Gastroesophageal sphincter (tissue), 4 donors: Measurements from ENCODE around the gene CD200R1. TPM values are rescaled to one million over a fixed set of nuclear protein-coding genes. Genes with fewer than 3 reads are reported as not detected.

Experiments used
- ATAC-seq: fragments of 150-250 bp; one replicate; pipeline ENCODE4 v1.9.1; 2016; ENCODE audit warnings: mild to moderate bottlenecking, moderate library complexity
- H3K27ac ChIP-seq, 4 donors: fragments of 200-600 bp; sonication (generic) in 3 of 4; 1 replicate in 3 of 4; 2 replicates in 1 of 4; pipeline ENCODE4 v1.5.1; 2016 to 2019
- H3K27me3 ChIP-seq: fragments of 200-600 bp; sonication (generic); one replicate; pipeline ENCODE4 v1.5.1; 2019
- H3K36me3 ChIP-seq, 2 donors: fragments of 200-600 bp; sonication (generic); one replicate each; pipeline ENCODE4 v1.5.1; 2019; ENCODE audit warnings: control low read depth in 1 of 2
- H3K4me1 ChIP-seq, 3 donors: fragments of 200-600 bp; sonication (generic); 1 replicate in 2 of 3; 2 replicates in 1 of 3; pipeline ENCODE4 v1.5.1; 2016 to 2019; ENCODE audit warnings: control low read depth in 2 of 3
- H3K4me3 ChIP-seq, 2 donors: fragments of 200-600 bp; sonication (generic); one replicate each; pipeline ENCODE4 v1.5.1; 2019; ENCODE audit warnings: mild to moderate bottlenecking in 1 of 2, moderate library complexity in 1 of 2
- H3K9me3 ChIP-seq, 3 donors: fragments of 200-600 bp; sonication (generic); one replicate each; pipeline ENCODE4 v1.5.1; 2017 to 2019; ENCODE audit warnings: control low read depth in 2 of 3
- CTCF ChIP-seq, 4 experiments: fragments of 200-600 bp in 2 of 4; fragments of 450-650 bp in 2 of 4; sonication (generic) in 1 of 4; IDR thresholded peaks; one replicate each; pipeline ENCODE4 v1.5.1; 2017 to 2019; ENCODE audit warnings: antibody characterized with exemption in 4 of 4, mild to moderate bottlenecking in 2 of 4, moderate library complexity in 2 of 4
- EP300 ChIP-seq: sonication (generic); formaldehyde crosslinking; IDR thresholded peaks from one replicate; pipeline ENCODE4 v1.6.1; 2017; ENCODE audit warnings: antibody characterized with exemption, mild to moderate bottlenecking
- POLR2A ChIP-seq, 2 donors: fragments of 450-650 bp; IDR thresholded peaks; one replicate each; pipeline ENCODE4 v1.6.1; 2017; ENCODE audit warnings: antibody characterized with exemption in 2 of 2, mild to moderate bottlenecking in 2 of 2, moderate library complexity in 1 of 2
- POLR2AphosphoS5 ChIP-seq: sonication (generic); formaldehyde crosslinking; IDR thresholded peaks from one replicate; pipeline ENCODE4 v1.6.1; 2017; ENCODE audit warnings: antibody characterized with exemption
- WGBS, 2 donors: methylation state at CpG; one replicate each; pipeline ENCODE4 v1.1.5; 2018; ENCODE audit warnings: low coverage in 1 of 2; 5-methylcytosine and 5-hydroxymethylcytosine counted together
- total RNA-seq, 4 donors: library from RNA; depleted of rRNA; stranded (reverse); fragments of >200 nt; gene quantifications; one replicate each; pipeline ENCODE4 v1.1.0, GENCODE V29; 2016

Gene CD200R1
- total RNA-seq, 4 donors from 2014 or later, result 0.78 to 4.9 (median 1.8) TPM

DNA sequence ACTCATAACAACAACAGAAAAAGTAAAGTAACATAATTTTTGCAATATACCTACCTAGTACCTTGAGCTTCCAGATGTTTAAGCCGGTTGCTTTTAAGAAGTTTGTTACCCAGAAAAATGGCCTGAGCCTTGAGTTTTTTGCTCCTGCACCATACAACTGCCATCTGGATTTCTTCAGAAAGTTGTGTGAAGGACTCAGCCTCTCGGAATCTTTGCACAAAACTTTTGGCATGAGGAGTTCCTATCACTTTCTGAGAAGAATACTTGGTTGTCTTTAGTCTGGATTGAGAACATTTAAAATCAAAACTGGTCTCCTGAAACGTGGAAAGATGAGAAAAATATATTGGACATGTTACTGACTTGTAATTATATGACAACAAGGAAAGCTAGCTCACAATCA is 33.2 kb upstream of the CD200R1 start:
- H3K36me3 ChIP-seq, result peaks cover 0 to 91% of the 10 kb centered on the region in 2 donors
- H3K9me3 ChIP-seq, result no peaks in the 10 kb centered on the region
- no peak overlapping the region for H3K4me3 ChIP-seq
- no peak for ATAC-seq
- H3K4me1 ChIP-seq, result no peaks in the 10 kb centered on the region
- H3K27ac ChIP-seq, result no peak overlapping the region
- 47 to 57% methylated on average over 3 of the region's 3 CpGs for WGBS, 2 donors
- H3K27me3 ChIP-seq, result no peaks in the 10 kb centered on the region
- TF ChIP-seq POLR2A (IDR thresholded peaks at IDR 0.05) (no peak), POLR2AphosphoS5 (no peak), CTCF (IDR thresholded peaks at IDR 0.05) (no peak), EP300 (no peak)

- no peak overlapping the region for H3K4me3 ChIP-seq
- peaks cover 0 to 94% of the 10 kb centered on the region in 2 donors for H3K36me3 ChIP-seq
- no peak for ATAC-seq
- no peaks in the 10 kb centered on the region for H3K27me3 ChIP-seq
- H3K27ac ChIP-seq, result no peak overlapping the region
- no peaks in the 10 kb centered on the region for H3K9me3 ChIP-seq
- WGBS, 2 donors, result 85% methylated on average over 4 of the region's 4 CpGs
- TF ChIP-seq CTCF (IDR thresholded peaks at IDR 0.05) (no peak), EP300 (no peak), POLR2AphosphoS5 (no peak)
- no peaks in the 10 kb centered on the region for H3K4me1 ChIP-seq
Observed at GRCh38 chr3:113006359-113007056, 31.6 kb upstream of the CD200R1 start.

DNA sequence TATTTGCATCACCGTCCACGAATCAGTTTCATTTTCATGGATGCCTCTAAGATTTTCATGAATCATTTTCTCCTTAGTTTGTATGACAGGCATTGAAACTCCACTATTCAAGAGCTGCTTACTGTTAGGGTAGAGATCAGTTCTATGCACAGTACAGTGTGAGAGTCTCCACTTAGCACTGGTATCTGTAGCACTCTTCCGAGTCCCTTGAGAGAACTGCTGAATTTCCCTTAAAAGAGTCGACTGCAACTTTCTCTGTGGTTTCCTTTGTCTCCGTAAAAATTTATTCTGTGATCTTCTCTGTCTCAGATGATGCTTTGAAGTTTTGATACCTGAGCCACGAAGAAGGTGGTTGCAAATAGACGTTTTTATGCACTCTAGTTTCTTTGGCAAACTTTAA is 30.7 kb upstream of the CD200R1 start:
- no peak overlapping the region for H3K4me3 ChIP-seq
- no peak for ATAC-seq
- TF ChIP-seq POLR2A (IDR thresholded peaks at IDR 0.05) (no peak), POLR2AphosphoS5 (no peak), CTCF (IDR thresholded peaks at IDR 0.05) (no peak), EP300 (no peak)
- H3K27ac ChIP-seq, result no peak overlapping the region
- H3K9me3 ChIP-seq, result no peaks in the 10 kb centered on the region
- no peaks in the 10 kb centered on the region for H3K27me3 ChIP-seq
- WGBS, 2 donors, result 75 to 76% methylated on average over 5 to 7 of the region's 7 CpGs
- H3K36me3 ChIP-seq, result peaks cover 0 to 96% of the 10 kb centered on the region in 2 donors
- H3K4me1 ChIP-seq, result no peaks in the 10 kb centered on the region

- ATAC-seq, result peak; percentile 22
Observed at GRCh38 chr3:113002679-113003078, 27.8 kb upstream of the CD200R1 start.

More at GRCh38 chr3:113002679-113003078, 27.8 kb upstream of the CD200R1 start:
- no peaks in the 10 kb centered on the region for H3K9me3 ChIP-seq
- H3K27me3 ChIP-seq, result no peaks in the 10 kb centered on the region
- TF ChIP-seq POLR2A (IDR thresholded peaks at IDR 0.05) (no peak), POLR2AphosphoS5 (no peak), EP300 (no peak), CTCF (IDR thresholded peaks at IDR 0.05) (no peak)
- no peak overlapping the region for H3K4me3 ChIP-seq
- no peak overlapping the region for H3K27ac ChIP-seq
- peaks cover 0 to 100% of the 10 kb centered on the region in 2 donors for H3K36me3 ChIP-seq
- H3K4me1 ChIP-seq, result no peaks in the 10 kb centered on the region
